ENCODE results near the gene GMCL1. TPM values are rescaled to one million over a fixed set of nuclear protein-coding genes. Genes with fewer than 3 reads are reported as not detected.

GMCL1 gene, protein sequence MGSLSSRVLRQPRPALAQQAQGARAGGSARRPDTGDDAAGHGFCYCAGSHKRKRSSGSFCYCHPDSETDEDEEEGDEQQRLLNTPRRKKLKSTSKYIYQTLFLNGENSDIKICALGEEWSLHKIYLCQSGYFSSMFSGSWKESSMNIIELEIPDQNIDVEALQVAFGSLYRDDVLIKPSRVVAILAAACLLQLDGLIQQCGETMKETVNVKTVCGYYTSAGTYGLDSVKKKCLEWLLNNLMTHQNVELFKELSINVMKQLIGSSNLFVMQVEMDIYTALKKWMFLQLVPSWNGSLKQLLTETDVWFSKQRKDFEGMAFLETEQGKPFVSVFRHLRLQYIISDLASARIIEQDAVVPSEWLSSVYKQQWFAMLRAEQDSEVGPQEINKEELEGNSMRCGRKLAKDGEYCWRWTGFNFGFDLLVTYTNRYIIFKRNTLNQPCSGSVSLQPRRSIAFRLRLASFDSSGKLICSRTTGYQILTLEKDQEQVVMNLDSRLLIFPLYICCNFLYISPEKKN
- total RNA-seq (1 to 10 TPM; 3.0 to 4.1 (median 3.1) TPM), polyA plus RNA-seq (1 to 10 TPM; 1.3 to 2.9 (median 2.0) TPM)
- long read RNA-seq, donor 1, full-length matches to known transcripts, result 3 of 5 reads
- long read RNA-seq, donor 1, partial matches to known transcripts, result 1 of 5 reads
- long read RNA-seq, donor 1, other reads (novel, unspliced or antisense), result 1 of 5 reads
- long read RNA-seq, donor 2, full-length matches to known transcripts, result 14 of 16 reads
- long read RNA-seq, donor 2, partial matches to known transcripts, result 0 of 16 reads
- long read RNA-seq, donor 2, other reads (novel, unspliced or antisense), result 2 of 16 reads

DNA sequence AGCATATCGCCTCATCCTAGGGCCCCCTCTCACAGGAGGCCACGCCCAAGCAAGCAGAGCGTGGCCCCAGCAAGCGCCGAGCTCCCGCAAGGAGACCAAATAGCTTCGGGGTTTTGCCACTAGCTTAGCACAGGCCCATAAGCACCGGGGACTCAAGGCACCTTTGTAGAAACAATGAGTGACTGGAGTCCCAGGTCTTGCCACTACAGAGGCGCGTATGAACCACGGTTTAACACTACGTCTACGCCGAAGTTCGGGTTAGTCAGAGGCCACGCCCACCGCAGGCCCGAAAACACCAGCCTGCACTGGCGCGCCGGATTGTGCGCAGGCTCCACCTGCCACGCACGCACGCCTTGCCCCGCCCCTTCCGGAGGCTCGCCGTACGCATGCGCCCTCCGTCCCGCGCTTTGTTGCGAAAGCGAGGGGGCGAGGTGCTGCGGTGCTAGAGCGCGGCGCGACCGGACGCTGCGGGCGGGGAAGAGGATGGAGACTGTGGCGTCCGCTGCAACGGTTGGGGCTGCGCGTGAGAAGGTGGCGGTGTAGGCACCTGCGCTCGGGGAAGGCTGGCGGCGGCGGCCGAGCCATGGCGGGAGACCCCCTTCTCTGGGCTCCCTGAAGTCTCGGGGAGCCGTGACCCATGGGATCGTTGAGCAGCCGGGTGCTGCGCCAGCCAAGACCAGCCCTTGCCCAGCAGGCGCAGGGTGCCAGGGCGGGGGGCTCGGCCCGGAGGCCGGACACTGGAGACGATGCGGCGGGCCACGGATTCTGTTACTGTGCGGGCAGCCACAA is at the start of gene GMCL1:
Gene GMCL1, plus strand, starts transcription at position 405 of the 789 bp plus-strand sequence. Its CDS starts 233 bp downstream, at position 638.
- Histone ChIP-seq H3K27me3 (ENCODE audit: insufficient read depth in 3 of 3, low read length in 2 of 3) (no peaks in the 10 kb centered on the region), H3K4me1 (peaks cover 29% of the 10 kb centered on the region), H3K4me3 (peak within 1 kb of the TSS; percentile 98), H3K36me3 (ENCODE audit: insufficient read depth in 1 of 2, low read depth in 1 of 2) (peaks cover 0 to 10% of the 10 kb centered on the region in 2 donors), H3K27ac (peak within 1 kb of the TSS; percentile 98), H3K9me3 (no peaks in the 10 kb centered on the region)
- DNase-seq (peak; percentile 98 to 99), ATAC-seq (peak; percentile 98 to 99 (median 98))
- WGBS, 3 donors, result 0% methylated on average over 56 to 74 of the region's 74 CpGs
- TF ChIP-seq, protein P1, sequence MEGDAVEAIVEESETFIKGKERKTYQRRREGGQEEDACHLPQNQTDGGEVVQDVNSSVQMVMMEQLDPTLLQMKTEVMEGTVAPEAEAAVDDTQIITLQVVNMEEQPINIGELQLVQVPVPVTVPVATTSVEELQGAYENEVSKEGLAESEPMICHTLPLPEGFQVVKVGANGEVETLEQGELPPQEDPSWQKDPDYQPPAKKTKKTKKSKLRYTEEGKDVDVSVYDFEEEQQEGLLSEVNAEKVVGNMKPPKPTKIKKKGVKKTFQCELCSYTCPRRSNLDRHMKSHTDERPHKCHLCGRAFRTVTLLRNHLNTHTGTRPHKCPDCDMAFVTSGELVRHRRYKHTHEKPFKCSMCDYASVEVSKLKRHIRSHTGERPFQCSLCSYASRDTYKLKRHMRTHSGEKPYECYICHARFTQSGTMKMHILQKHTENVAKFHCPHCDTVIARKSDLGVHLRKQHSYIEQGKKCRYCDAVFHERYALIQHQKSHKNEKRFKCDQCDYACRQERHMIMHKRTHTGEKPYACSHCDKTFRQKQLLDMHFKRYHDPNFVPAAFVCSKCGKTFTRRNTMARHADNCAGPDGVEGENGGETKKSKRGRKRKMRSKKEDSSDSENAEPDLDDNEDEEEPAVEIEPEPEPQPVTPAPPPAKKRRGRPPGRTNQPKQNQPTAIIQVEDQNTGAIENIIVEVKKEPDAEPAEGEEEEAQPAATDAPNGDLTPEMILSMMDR (IDR thresholded peaks at IDR 0.05), result no peak
- intact Hi-C loops (cut with DNase I), result no loop called here

DNA sequence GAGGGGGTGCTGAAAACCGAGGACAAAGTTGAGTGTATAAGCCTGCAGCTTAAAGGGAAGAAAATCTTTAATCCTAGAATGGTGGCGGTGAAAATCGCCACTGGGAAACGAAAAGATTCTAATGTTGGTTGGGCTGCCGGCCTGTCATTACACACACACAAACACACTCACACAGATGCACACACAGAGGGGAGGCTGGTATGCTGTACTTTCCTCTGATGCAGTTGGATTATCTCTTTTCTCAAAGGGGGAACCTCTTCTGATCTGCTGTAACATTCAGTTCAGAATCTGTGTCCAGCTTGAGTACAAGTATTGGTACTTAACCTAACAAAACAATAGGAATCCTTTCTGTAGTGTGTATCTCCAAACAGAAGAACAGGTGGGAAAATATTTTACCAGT is 48.5 kb upstream of the GMCL1 start:
- Histone ChIP-seq H3K36me3 (ENCODE audit: insufficient read depth in 1 of 2, low read depth in 1 of 2) (no peaks in the 10 kb centered on the region), H3K9me3 (peaks cover 4% of the 10 kb centered on the region), H3K27me3 (ENCODE audit: insufficient read depth in 3 of 3, low read length in 2 of 3) (no peaks in the 10 kb centered on the region), H3K27ac (no peak overlapping the region), H3K4me3 (no peak overlapping the region), H3K4me1 (peaks cover 28% of the 10 kb centered on the region)
- ATAC-seq, result no peak
- intact Hi-C loops (cut with DNase I), result no loop called here
- WGBS, 3 donors, result 58 to 75% (median 63%) methylated on average over 5 of the region's 5 CpGs
- TF ChIP-seq, protein P1 (IDR thresholded peaks at IDR 0.05), result no peak
- no peak for DNase-seq

GRCh38 chr2:69781321-69782248 is 47.9 kb upstream of the GMCL1 start:
- 32 to 41% (median 36%) methylated on average over 5 of the region's 5 CpGs for WGBS, 3 donors
- ATAC-seq (peak in 2 of 4 donors; percentile 38 to 54), DNase-seq (no peak)
- Histone ChIP-seq H3K9me3 (no peaks in the 10 kb centered on the region), H3K27me3 (ENCODE audit: insufficient read depth in 3 of 3, low read length in 2 of 3) (no peaks in the 10 kb centered on the region), H3K36me3 (ENCODE audit: insufficient read depth in 1 of 2, low read depth in 1 of 2) (peaks cover 0 to 3% of the 10 kb centered on the region in 2 donors), H3K4me1 (peaks cover 28% of the 10 kb centered on the region), H3K4me3 (no peak overlapping the region), H3K27ac (peak overlapping the region; percentile 33)
- TF ChIP-seq, protein P1 (IDR thresholded peaks at IDR 0.05), result no peak
- intact Hi-C loops (cut with DNase I), result no loop called here

- ATAC-seq, result no peak
- 91% methylated on average over 5 of the region's 5 CpGs for WGBS, 3 donors
- Histone ChIP-seq H3K27ac (no peak overlapping the region), H3K4me1 (peaks cover 23% of the 10 kb centered on the region), H3K4me3 (no peak overlapping the region), H3K9me3 (no peaks in the 10 kb centered on the region), H3K36me3 (ENCODE audit: insufficient read depth in 1 of 2, low read depth in 1 of 2) (peaks cover 0 to 14% of the 10 kb centered on the region in 2 donors), H3K27me3 (ENCODE audit: insufficient read depth in 3 of 3, low read length in 2 of 3) (no peaks in the 10 kb centered on the region)
- TF ChIP-seq, protein P1 (IDR thresholded peaks at IDR 0.05), result no peak
- intact Hi-C loops (cut with DNase I), result no loop called here
- DNase-seq, result no peak
Observed at GRCh38 chr2:69784228-69784627, 45.2 kb upstream of the GMCL1 start.

Data from psoas muscle (tissue), 8 donors.